A549 treated with CpdA at 1 μM for 4 hours (cell line): Measurements from ENCODE around the gene TRAPPC3L. TPM values are rescaled to one million over a fixed set of nuclear protein-coding genes. Genes with fewer than 3 reads are reported as not detected.

ENCODE experiments used
- total RNA-seq: library from RNA; stranded (reverse); fragments of 200-300 nt; extraction: Qiagen RNA extraction; gene quantifications from 5 replicates; pipeline ENCODE4 v1.2.3, GENCODE V29; 2022; ENCODE audit warnings: low read depth

Gene TRAPPC3L
- not detected in 5 replicates for total RNA-seq

GRCh38 chr6:116545651-116546050 lies at the start of gene TRAPPC3L:
TSS of gene TRAPPC3L (minus strand) at chr6:116545684. CDS start at chr6:116545514, 170 bp downstream.

GRCh38 chr6:116570856-116571682 lies 25.6 kb upstream of the TRAPPC3L start, which contains the start of gene RWDD1:
TSS of gene RWDD1 (plus strand) at chr6:116571504. CDS start at chr6:116571583, 79 bp downstream.

GRCh38 chr6:116553451-116553850 lies 8.0 kb upstream of the TRAPPC3L start, which contains the start of gene CALHM4:
TSS of gene CALHM4 (plus strand) at chr6:116553751. CDS start at chr6:116553794, 43 bp downstream.

GRCh38 chr6:116511424-116512110 lies 33.9 kb downstream of the TRAPPC3L start, which contains the start of gene CALHM5:
TSS of gene CALHM5 (plus strand) at chr6:116511639. CDS start at chr6:116511697, 58 bp downstream.

GRCh38 chr6:116461331-116461931 lies 84.1 kb downstream of the TRAPPC3L start, which contains the start of gene CALHM6:
TSS of gene CALHM6 (plus strand) at chr6:116461375. CDS start at chr6:116461930, 555 bp downstream.

Other genes with a start within 250 kb of the TRAPPC3L start
- gene DSE, start 174.7 kb downstream of the TRAPPC3L start, total RNA-seq: 15.5 to 19.1 TPM (median 18.5 TPM) in 5 replicates
- not detected in 5 replicates for gene CALHM6, start 84.3 kb downstream of the TRAPPC3L start, total RNA-seq
- 0.05 to 0.08 TPM (median 0.06 TPM) in 5 replicates for gene CALHM5, start 34.0 kb downstream of the TRAPPC3L start, total RNA-seq
- gene CALHM4, start 8.1 kb upstream of the TRAPPC3L start, total RNA-seq: not detected in 5 replicates
- 25.8 to 39.2 TPM (median 34.3 TPM) in 5 replicates for gene RWDD1, start 25.8 kb upstream of the TRAPPC3L start, total RNA-seq
- gene RSPH4A, start 70.8 kb upstream of the TRAPPC3L start, total RNA-seq: 0.09 to 0.29 TPM (median 0.23 TPM) in 5 replicates
- gene ZUP1, start 123.1 kb upstream of the TRAPPC3L start, total RNA-seq: 5.9 to 7.5 TPM (median 6.4 TPM) in 5 replicates
- 1.1 to 2.9 TPM (median 1.3 TPM) in 5 replicates for gene KPNA5, start 135.5 kb upstream of the TRAPPC3L start, total RNA-seq
- not detected in 5 replicates for gene FAM162B, start 220.0 kb upstream of the TRAPPC3L start, total RNA-seq